Forelimb muscle (tissue), 1 donor: ENCODE data around the gene CRYGD. TPM values are rescaled to one million over a fixed set of nuclear protein-coding genes. Genes with fewer than 3 reads are reported as not detected.
"Not testable (repeated sequence)": the region's sequence is repeated elsewhere in the genome, so short reads cannot be mapped to it uniquely, and the experiment has no call there.

Experiments
- DNase-seq: peaks from one replicate; pipeline ENCODE4 v3.0.0-alpha.2; 2013; ENCODE audit warnings: low read depth
- polyA plus RNA-seq: library from polyadenylated mRNA; unstranded; fragments of 120-200 nt; gene quantifications from one replicate; pipeline ENCODE4 v1.2.1, GENCODE V29; 2013; ENCODE audit not compliant: insufficient read length

The CRYGD gene
- polyA plus RNA-seq, 1 donor = not detected

DNA sequence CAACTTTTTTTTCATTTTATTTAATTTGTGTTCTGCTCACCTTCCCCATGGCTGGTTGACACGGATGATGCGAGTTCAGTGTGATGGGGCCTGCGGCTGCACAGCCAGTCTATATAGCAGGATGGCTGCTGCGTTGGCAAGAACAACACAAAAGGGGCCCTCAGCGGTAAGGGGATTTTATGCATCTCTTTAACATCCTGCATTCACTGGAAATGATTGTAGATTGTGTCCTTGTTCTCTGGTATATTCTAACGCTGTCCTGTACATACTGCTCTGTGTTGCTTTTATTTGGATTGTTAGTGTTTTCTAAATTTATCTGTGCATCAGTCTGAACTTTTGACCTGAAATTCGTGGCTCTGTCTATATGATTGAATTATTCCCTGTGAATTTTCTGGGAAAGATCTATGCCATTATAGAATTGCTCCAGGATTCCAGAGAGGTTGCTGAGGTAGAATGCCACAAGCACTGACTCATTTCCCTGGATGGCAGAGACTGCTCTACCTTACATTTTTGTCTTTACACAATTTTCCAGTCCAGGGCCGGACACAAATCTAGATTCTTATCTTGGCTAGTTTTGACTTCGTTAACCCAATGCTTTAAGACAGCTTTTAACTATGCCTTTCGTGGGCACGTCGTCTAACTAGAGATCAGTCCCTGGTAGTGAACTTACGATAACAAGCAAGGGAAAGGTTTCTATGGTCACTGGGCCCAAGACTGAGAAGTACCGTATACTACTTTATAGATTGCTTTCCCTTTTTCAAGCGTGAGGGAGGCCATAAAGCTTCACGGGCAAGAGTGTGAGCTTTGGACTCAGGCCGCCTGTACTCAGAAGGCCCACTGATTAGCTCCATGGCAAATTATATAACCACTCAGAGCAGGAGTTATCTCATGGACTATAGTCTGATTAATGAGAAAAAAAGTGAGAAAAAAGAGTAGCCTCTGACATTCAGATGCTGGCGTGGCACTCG lies 5.7 kb upstream of the CRYGD start, which contains the start of gene CRYGC:
TSS of gene CRYGC (minus strand) at position 85 of the 968 bp plus-strand sequence. CDS start at position 49, 36 bp downstream.
- no peak for DNase-seq

DNA sequence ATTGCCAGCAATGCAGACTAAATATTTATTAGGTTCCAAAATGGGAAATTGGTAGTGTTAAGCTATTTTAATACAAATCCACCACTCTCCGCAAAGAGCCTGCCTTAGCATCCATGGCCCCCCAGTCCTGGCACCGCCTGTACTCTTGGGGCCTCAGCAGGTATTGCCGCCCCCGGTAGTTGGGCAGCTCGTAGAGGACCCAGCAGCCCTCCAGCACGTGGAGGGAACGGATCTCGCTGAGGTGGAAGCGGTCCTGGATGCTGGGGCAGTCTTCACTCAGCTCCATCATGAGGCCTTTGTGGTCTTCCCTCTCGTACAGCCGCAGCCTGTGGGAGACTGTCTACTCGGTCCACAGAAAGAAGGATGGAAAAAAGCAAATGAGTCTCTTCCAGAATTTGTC lies 3.8 kb upstream of the CRYGD start:
- no peak for DNase-seq

DNA sequence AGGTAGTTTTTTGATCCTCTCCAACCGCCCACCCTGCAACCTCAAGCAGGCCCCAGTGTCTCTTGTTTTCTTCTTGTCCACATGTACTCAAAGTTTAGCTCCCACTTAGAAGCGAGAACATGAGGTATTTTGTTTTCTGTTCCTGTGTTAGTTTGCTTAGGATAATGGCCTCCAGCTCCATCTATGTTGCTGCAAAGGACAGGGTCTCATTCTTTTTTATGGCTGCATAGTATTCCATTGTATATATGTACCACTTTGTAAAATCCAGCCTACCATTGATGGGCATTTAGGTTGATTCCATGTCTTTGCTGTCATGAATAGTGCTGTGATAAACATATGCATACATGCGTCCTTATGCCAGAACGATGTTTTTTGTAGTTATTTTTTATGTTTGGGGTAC lies 2.8 kb upstream of the CRYGD start:
- no peak for DNase-seq

DNA sequence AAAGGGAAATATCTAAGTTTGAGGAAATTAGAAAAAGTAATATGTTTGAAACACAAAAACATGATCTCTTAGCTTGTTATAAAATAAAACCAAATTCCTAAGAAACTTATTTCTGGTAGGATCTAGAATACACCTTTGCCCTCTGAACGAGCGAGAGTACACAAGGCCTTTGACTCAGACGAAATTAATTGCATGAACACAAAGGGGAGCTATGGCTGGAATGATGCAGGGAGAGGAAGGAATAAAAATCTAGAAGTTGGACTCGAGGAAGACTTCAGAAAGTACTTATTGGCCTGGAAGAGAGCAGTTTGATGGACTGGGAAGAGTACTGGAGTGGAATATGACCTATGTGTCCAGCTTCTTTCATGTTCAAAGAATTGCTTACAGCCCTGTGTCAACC lies 927 bp upstream of the CRYGD start:
- DNase-seq = no peak

DNA sequence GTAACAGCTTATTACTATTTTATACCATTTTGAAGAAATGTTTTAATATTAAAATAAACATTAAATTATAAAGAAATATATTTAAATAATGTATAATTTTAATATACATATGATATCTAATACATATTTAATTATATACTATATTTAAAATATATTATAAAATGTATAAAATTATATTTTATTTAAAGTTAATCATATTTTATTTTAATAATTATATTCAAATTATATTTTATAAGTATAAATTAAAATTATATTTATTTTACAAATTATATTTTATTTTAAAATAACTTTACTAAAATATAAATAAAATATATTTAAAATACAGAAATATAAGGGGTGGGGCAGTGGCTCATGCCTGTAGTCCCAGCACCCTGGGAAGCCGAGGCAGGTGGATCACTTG lies 2.1 kb downstream of the CRYGD start:
- DNase-seq = no peak

DNA sequence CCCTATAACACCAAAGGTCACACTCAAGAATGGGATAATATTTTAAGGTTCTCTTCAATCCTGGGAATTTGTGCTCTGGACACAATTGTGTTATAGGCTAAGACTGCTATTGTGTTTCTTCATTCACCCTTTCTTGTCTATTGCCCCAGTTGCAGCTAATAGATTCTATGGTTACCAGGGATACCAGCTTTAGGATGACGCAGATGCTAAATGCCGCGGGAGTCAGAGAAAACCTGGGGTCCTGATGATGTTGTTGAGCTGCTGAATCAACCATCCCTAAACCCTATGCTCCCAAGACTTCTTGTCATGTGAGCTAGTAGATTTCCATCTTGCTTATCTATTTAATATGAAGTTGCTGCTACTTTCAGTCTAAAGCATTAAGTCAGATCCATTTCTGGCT lies 5.4 kb downstream of the CRYGD start:
- no peak for DNase-seq

DNA sequence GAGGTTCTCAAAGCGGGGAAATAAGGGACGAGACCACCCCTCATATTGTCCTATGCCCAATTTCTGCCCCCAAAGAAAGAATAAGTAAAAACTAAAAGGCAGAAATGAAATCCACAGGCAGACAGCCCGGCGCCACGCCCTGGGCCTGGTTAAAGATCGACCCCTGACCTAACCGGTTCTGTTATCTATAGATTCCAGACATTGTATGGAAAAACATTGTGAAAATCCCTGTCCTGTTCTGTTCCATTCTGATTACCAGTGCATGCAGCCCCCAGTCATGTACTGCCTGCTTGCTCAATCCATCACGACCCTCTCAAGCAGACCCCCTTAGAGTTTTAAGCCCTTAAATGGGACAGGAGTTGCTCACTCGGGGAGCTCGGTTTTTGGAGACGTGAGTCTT lies 6.9 kb downstream of the CRYGD start:
- DNase-seq = not testable (repeated sequence)

DNA sequence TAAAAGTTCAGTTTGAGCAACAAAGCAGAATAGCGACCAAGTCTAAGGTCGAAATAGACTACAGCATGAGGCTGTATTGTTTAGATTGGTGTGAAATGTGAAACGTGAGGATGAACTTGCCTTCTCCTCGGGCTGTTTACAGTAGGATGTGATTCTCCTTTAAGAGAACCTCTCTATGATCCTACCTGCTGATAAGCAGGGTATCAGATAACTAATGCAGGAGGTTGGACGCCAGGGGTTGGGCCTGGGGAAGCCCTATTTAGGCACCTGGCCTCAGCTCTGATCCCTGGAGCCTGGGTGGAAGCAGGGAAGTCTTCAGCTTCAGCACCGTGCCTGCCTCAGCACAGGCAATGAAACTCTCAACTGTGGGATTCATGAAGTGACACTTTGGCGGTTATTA lies 11.4 kb downstream of the CRYGD start:
- no peak for DNase-seq

DNA sequence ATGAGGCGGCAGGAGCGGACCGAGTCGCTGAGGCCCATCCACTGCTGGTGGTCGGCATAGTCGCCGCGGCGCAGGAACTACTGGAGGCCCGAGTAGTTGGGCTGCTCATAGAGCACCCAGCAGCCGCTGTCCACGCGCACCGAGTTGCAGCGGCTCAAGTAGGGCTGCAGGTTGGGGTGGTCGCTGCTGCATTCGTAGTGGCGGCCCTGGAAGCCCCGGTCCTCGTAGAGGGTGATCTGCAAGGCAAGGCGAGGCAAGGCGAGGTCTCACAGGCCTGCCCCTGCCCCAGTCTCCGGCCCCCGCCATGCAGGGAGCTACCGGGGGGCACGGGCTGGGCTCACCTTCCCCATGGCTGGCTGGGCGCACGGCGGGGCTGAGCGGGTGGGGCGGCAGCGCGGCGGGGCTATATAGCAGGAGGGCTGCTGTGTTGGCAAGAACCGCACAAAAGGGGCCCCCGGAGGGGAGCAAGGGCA lies 12.0 kb downstream of the CRYGD start:
- not testable (repeated sequence) for DNase-seq

DNA sequence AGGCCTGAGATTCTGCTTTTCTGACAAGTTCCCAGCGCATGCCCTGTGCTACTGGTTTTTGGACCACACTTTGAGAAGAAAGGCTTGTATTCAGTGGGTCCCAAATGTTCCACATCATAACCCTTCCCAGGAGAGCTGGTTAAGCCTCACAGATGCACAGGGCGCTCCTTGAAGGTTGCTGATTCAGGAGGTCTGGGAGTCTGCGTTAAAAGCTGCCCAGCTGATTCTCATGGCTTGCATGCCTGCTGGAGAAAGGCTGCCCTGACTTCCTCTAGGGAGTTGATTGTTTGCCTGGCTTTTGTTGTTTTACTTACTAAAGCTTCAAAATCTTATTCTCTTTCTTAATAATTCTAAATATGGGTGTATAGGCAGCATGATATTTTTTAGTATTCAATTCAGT lies 20.7 kb downstream of the CRYGD start:
- DNase-seq = no peak

DNA sequence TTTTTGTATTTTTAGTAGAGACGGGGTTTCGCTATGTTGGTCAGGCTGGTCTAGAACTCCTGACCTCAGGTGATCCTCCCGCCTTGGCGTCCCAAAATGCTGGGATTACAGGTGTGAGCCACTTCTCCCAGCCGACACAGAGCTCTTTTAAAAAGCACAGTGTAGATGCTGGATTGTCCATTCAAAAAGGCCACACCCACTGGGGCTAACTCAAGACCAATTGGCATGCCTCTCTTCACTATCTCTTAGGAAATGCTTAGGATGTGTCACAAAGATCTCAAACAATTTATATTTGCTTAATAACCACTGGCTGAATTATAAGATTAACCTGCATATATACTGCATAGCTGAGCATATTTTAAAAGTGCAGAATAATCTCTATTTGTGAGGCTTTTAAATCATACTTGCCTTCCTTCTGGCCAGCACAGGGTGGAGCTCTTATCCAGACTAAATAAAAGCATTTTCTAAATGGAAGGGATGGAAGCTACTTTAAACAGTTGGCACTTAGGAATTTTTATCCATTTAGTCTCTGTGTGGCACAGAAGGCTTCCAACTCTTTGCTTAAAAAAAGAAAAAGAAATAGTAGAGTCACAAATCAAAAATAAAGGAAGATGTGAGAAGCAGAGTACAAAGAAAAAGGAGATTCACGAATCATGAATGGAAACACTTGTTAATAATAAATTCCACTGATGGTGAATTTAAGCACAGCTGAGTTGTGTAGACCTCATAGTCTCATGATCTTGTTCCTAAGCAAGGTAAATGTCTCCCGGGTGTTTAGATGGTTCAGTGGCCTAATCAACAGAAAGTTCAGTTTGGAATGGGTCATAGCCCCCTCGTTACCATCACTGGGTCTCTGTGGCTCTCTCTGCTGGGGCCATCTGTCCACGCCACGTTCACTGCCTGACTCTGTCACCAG lies 22.4 kb downstream of the CRYGD start:
- DNase-seq = no peak

DNA sequence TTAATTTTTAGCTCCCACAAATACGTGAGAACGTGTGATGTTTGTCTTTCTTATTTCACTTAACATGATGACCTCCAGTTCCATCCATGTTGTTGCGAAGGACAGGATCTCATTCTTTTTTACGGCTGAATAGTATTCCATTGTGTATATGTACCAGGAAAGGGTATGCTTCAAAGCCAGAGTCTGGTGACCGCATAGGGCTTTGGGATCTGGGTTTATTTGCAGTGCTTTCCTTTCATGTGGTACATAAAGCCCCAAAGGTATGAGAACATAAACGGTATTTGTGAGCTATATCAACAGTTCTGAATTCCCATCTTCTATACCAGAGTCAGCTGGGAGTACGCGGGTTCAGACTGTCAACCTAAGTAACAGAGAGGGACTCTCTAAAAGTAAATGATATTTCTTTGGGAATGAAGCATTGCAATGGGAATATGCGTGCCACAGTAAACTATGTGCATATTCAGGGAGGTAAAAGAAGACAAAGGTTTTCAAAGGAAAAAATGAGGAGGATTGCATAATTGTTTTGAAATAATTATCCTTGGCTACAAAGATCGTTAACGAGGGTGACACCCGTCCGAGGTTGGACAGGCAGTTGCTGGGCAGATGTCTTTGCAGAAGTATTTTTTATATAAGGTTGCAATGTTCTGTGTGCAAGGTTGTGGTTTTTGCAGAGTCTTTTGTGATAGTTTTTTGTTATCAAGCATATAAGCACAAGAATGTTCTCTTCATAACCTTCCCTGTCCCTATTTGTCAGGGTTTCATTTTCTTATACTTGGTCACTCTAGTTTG lies 24.4 kb downstream of the CRYGD start:
- DNase-seq = no peak

DNA sequence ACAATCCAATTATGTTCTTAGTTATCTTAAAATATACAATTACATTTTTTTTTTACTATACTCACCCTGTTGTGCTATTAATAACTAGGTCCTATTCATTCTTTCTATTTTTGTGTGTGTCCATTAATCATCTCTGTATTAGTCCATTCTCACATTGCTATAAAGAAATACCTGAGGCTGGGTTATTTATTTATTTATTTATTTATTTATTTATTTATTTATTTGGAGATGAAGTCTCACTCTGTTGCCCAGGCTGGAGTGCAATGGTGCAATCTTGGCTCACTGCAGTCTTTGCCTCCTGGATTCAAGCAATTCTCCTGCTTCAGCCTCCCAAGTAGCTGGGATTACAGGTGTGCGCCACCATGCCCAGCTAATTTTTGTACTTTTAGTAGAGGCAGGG lies 25.6 kb downstream of the CRYGD start:
- DNase-seq = not testable (repeated sequence)

DNA sequence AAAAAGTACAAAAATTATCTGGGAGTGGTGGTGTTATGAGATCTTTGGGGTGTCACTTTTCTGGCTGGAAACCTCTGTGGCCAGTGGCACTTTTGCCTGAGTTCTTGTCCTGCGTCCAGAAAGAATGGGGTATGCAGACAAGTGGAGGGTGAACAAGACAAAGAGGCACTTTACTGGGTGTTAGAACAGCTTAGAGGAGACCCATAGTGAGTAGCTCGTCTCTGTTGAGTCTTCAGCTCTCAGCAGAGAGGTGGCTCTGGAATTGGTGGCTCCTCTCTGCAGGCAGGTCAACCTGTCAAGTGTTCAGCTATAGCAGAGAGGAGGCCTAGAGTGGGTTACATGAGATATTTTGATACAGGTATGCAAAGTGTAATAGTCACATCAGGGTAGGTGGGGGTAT lies 26.1 kb downstream of the CRYGD start:
- no peak for DNase-seq

DNA sequence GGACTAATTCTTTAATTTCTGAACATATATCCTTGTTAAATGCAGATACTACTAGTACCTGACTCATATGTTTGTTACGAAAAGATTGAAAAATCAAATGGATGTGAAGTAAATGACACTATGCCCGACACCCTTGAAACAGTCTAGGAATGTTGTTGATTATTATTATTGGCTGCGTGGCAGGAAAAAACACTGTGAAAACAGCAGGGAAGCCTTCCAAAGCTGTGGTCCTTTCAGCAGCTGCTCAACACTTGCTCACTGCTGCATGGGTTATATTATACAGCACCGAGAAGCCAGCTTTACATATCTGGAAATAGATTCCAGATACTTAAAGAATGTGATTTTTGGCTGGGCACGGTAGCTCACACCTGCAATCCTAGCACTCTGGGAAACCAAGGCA lies 26.5 kb downstream of the CRYGD start:
- DNase-seq = no peak

DNA sequence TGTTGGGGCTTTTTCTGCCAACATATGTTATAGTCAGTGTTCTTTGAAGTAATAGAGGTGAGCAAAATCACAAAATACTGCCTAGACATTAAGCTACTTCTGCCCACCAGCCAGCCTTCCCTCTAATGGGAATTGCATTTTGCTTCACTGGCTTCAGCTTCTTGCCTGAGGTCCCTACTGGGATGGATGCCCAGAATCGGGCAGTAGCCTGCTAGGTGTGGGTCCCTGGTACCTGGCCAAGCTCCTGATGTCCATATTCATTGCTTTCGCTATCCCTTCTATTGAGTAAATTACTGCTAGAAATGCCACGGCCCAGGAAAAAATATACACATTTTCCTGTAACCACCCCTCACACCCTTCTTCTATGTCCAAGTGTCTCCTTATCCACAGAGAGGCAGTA lies 27.0 kb downstream of the CRYGD start:
- DNase-seq = no peak

DNA sequence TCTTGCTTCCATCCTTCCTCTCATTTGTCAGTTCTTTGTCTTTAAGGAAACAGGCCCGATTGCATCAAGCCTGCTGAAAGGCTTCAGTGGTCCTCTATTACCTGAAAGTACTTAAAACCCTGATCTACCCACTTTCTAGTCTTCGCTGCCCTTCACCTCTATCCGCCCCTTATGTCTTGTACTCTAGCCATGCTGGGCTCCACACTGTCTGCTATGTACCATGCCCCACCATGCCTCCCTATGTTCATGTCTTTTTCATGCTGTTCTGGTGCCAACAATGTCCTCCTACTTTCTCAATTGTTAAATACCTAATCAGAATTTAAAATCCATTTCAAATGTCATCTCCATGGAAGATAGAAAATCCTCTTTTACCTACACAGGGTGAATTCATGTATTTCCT lies 28.2 kb downstream of the CRYGD start:
- no peak for DNase-seq

DNA sequence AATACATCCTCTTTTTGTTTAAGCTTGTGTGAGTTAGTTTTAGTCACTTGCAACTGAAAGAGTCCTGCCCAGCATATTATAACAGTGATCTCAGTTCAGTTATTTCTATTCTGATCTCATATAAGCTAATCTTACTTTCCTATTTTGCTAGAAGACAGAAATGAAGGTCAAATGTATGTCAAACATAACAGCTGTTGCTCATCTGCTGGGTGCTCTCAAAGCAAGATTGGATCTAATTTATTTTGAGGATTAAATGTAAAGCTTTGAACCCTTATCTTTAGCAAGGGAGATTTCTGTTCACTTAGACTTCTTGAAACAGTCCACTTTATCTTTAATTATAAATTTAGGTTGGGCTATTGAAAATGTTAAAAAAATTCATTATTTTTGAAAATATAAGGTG lies 31.2 kb downstream of the CRYGD start:
- no peak for DNase-seq

DNA sequence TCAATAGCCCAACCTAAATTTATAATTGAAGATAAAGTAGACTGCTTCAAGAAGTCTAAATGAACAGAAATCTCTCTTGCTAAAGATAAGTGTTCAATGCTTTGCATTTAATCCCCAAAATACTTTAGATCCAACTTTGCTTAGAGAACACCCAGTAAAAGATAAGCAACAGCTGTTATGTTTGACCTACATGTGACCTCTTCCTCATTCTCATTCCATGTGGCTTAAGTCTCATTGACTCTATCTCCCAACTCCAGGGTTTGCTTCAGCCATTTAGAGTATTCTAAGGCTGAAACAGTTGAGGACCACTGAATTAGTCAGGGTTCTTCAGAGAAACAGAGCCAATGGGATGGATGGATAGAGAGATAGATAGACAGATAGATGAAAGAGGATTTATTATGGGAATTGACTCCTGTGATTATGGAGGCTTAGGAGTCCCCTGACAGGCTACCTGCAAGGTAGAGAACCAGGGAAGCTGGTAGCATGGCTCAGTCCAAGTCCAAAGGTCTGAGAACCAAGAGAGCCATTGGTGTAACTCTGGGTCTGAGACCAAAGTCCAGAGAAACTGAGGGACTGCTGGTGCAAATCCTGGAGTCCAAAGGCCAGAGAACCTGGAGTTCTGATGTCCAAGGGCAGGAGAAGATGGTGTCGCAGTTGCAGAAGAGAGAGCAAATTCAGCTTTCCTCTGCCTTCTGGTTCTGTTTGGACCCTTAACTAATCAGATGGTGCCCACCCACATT lies 32.1 kb downstream of the CRYGD start:
- DNase-seq = no peak

DNA sequence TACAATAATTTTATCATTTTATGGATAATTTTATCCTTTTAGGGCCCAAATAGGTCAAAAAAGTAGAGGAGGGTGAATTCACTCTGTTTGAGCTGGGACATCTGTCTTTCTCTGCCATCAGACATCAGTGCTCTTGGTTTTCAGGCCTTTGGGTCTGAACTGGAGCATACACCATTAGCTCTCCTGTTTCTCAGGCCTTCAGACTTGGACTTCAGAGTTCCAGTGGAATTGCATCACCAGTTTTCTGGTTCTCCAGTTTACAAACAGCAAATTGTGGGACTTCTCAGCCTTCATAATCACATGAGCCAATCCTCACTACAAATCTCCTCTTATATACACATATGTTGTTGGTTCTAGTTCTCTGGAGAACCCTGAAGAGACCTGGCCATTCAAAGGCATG lies 33.9 kb downstream of the CRYGD start:
- DNase-seq = no peak

DNA sequence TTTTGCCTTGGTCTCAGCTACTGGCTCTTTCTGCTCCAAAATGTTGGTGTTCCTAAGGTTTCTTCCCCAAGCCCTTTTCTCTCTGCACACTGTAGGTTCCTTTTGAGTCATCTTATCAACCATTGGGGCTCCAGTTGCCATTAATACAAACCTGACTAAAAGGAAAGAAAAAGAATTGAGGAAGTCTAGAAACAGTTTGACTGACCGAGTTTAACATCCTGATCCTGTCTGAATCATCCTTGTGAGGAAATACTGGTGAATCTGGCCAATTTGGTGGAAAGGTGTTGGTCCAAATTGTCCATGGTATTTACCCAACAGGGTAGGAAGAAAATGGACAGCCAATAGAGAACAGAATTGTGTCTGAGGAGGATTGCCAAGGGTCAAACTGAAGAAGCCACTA lies 38.3 kb downstream of the CRYGD start:
- no peak for DNase-seq
